Measurements from ENCODE around the gene PSG11. TPM values are rescaled to one million over a fixed set of nuclear protein-coding genes. Genes with fewer than 3 reads are reported as not detected.
"Not testable (repeated sequence)": the region's sequence is repeated elsewhere in the genome, so short reads cannot be mapped to it uniquely, and the experiment has no call there.

Gene PSG11
- total RNA-seq, 1 experiment from 2014 or later, result not detected

- H4K20me1 ChIP-seq (ENCODE audit: insufficient read depth); H3K36me3 ChIP-seq (ENCODE audit: low read depth); H3K4me3 ChIP-seq; H3K4me1 ChIP-seq (replicated peaks; ENCODE audit: insufficient read depth); H3K27me3 ChIP-seq (ENCODE audit: insufficient read depth, low read depth); H2AFZ ChIP-seq; DNase-seq; H3K9me2 ChIP-seq (ENCODE audit: insufficient read depth); intact Hi-C loops (cut with micrococcal nuclease; ENCODE audit: unreplicated experiment); H3F3A ChIP-seq (ENCODE audit: insufficient read depth, low read depth); H3K9me3 ChIP-seq (ENCODE audit: insufficient read depth, low read depth); BruUV-seq (replicated peaks); H3K79me2 ChIP-seq (ENCODE audit: low read depth); H3K27ac ChIP-seq; CTCF ChIA-PET; H3K4me2 ChIP-seq; POLR2A ChIA-PET (ENCODE audit: unreplicated experiment): not testable (repeated sequence)
- peak; percentile 60 for TF ChIP-seq CTCF (conservative IDR thresholded peaks at IDR 0.05)
Measured at GRCh38 chr19:43027985-43028384, 1.7 kb upstream of the PSG11 start.

DNA sequence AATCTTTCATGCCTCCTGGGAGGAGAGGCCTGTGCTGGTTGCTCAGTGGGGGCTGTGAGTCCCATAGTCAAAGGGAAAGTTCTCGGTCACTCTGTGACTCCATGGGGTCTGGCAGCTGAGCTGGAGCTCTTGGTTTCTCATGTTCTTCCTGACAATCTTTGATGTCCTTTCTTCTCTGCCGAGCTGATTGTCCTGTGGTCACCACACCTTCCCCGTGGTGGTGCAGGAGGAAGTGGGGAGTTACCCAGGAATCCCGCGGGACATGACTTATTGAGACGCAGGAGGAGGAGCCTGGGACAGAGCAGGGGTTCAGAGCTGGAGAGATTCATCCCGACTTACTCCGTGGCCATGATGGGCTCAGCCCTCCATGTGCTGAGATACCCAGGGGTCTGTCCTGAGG is 792 bp upstream of the PSG11 start:
- CTCF ChIA-PET; H3K4me1 ChIP-seq (replicated peaks; ENCODE audit: insufficient read depth); BruUV-seq (replicated peaks); H4K20me1 ChIP-seq (ENCODE audit: insufficient read depth); H3K36me3 ChIP-seq (ENCODE audit: low read depth); H3K27ac ChIP-seq; H3K4me3 ChIP-seq; H3K4me2 ChIP-seq; H3F3A ChIP-seq (ENCODE audit: insufficient read depth, low read depth); DNase-seq; H3K79me2 ChIP-seq (ENCODE audit: low read depth); POLR2A ChIA-PET (ENCODE audit: unreplicated experiment); H3K27me3 ChIP-seq (ENCODE audit: insufficient read depth, low read depth); H3K9me3 ChIP-seq (ENCODE audit: insufficient read depth, low read depth); intact Hi-C loops (cut with micrococcal nuclease; ENCODE audit: unreplicated experiment); H3K9me2 ChIP-seq (ENCODE audit: insufficient read depth); H2AFZ ChIP-seq: not testable (repeated sequence)

DNA sequence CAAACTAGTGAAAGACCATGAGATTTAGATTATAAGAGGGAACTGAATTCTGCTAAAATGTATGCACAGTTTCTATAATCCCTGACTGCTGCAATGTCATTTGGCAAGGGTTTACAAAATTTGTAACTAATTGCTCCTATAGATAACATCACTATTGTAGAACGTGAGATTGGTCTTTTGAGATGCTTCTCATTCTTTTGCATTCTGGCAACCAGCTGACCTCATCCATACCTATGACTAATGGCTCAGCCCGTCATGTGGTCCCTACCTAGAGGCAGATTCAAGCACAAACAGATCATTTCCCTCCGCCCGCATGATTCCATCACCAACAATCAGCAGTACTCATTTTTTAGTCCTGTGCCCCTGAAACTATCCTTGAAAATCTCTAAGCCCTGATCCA is 4.2 kb downstream of the PSG11 start:
- Histone ChIP-seq H3K27ac (peak overlapping the region; percentile 69), H3K4me2 (peak overlapping the region; percentile 45; the same call in 1 of the 2 replicates), H3K4me1 (replicated peaks; ENCODE audit: insufficient read depth) (peaks cover 13% of the 10 kb centered on the region), H3F3A (ENCODE audit: insufficient read depth, low read depth) (peaks cover 10% of the 10 kb centered on the region)
- H3K79me2 ChIP-seq (ENCODE audit: low read depth); intact Hi-C loops (cut with micrococcal nuclease; ENCODE audit: unreplicated experiment); BruUV-seq (replicated peaks); H2AFZ ChIP-seq; H3K36me3 ChIP-seq (ENCODE audit: low read depth); H3K9me2 ChIP-seq (ENCODE audit: insufficient read depth); H3K4me3 ChIP-seq; H3K9me3 ChIP-seq (ENCODE audit: insufficient read depth, low read depth); H4K20me1 ChIP-seq (ENCODE audit: insufficient read depth); H3K27me3 ChIP-seq (ENCODE audit: insufficient read depth, low read depth): not testable (repeated sequence)
- CTCF ChIA-PET, result interaction anchor here (0.9 kb wide), 1 partner anchor 62 kb away, joined by 7 read pairs; no protein-coding TSS in a partner anchor
- peak; percentile 51 to 77 for DNase-seq
- POLR2A ChIA-PET (ENCODE audit: unreplicated experiment), result interaction anchor here (0.5 kb wide), 1 partner anchor 9 kb away, joined by 9 read pairs; no protein-coding TSS in a partner anchor

GRCh38 chr19:43021629-43022028 is 4.6 kb downstream of the PSG11 start:
- Histone ChIP-seq H3K4me2 (peak overlapping the region; percentile 45; the same call in 1 of the 2 replicates), H3K27ac (peak overlapping the region; percentile 69), H3K4me1 (replicated peaks; ENCODE audit: insufficient read depth) (peaks cover 13% of the 10 kb centered on the region), H3F3A (ENCODE audit: insufficient read depth, low read depth) (peaks cover 10% of the 10 kb centered on the region)
- BruUV-seq (replicated peaks); H2AFZ ChIP-seq; H3K36me3 ChIP-seq (ENCODE audit: low read depth); H4K20me1 ChIP-seq (ENCODE audit: insufficient read depth); H3K79me2 ChIP-seq (ENCODE audit: low read depth); H3K4me3 ChIP-seq; H3K9me2 ChIP-seq (ENCODE audit: insufficient read depth); intact Hi-C loops (cut with micrococcal nuclease; ENCODE audit: unreplicated experiment); H3K9me3 ChIP-seq (ENCODE audit: insufficient read depth, low read depth); H3K27me3 ChIP-seq (ENCODE audit: insufficient read depth, low read depth): not testable (repeated sequence)
- DNase-seq, result peak; percentile 45 to 88
- CTCF ChIA-PET, result interaction anchor here (0.9 kb wide), 1 partner anchor 62 kb away, joined by 7 read pairs; no protein-coding TSS in a partner anchor
- POLR2A ChIA-PET (ENCODE audit: unreplicated experiment), result interaction anchor here (0.5 kb wide), 1 partner anchor 8 kb away, joined by 9 read pairs; no protein-coding TSS in a partner anchor

GRCh38 chr19:43019588-43019987 is 6.7 kb downstream of the PSG11 start:
- intact Hi-C loops (cut with micrococcal nuclease; ENCODE audit: unreplicated experiment); H3K27me3 ChIP-seq (ENCODE audit: insufficient read depth, low read depth); CTCF ChIA-PET: not testable (repeated sequence)

More at GRCh38 chr19:43019588-43019987, 6.7 kb downstream of the PSG11 start:
- H3K27ac ChIP-seq; POLR2A ChIA-PET (ENCODE audit: unreplicated experiment); H2AFZ ChIP-seq; H3K36me3 ChIP-seq (ENCODE audit: low read depth); H3K9me2 ChIP-seq (ENCODE audit: insufficient read depth); H3K79me2 ChIP-seq (ENCODE audit: low read depth); H3K9me3 ChIP-seq (ENCODE audit: insufficient read depth, low read depth); H3K4me2 ChIP-seq; H3K4me3 ChIP-seq; BruUV-seq (replicated peaks); H4K20me1 ChIP-seq (ENCODE audit: insufficient read depth): not testable (repeated sequence)
- peak; percentile 31; the same call in 1 of the 2 replicates for TF ChIP-seq CTCF (conservative IDR thresholded peaks at IDR 0.05)
- H3K4me1 ChIP-seq (replicated peaks; ENCODE audit: insufficient read depth), result peaks cover 13% of the 10 kb centered on the region
- peak in 1 of 2 experiments; percentile 7 for DNase-seq
- peaks cover 10% of the 10 kb centered on the region for H3F3A ChIP-seq (ENCODE audit: insufficient read depth, low read depth)
